HepG2 (cell line): Measurements from ENCODE around the gene NAPSA. TPM values are rescaled to one million over a fixed set of nuclear protein-coding genes. Genes with fewer than 3 reads are reported as not detected.
A peak's percentile ranks its signal among the peaks of the same experiment; 100 is the strongest.

ENCODE experiments used
- CBFB ChIP-seq: sonication (generic); formaldehyde crosslinking; IDR thresholded peaks from 2 replicates; pipeline ENCODE4 v1.4.0; 2020; ENCODE audit warnings: missing genetic modification reagents
- CBX1 ChIP-seq: IDR thresholded peaks from one replicate; pipeline ENCODE4 v1.6.1; 2016; ENCODE audit warnings: antibody characterized with exemption, low read depth
- FOXK1 ChIP-seq: sonication (generic); formaldehyde crosslinking; IDR thresholded peaks from 2 replicates; pipeline ENCODE4 v1.4.0; 2020; ENCODE audit warnings: low read depth, missing genetic modification reagents, borderline replicate concordance
- GFI1 ChIP-seq: sonication (generic); formaldehyde crosslinking; IDR thresholded peaks from 2 replicates; pipeline ENCODE4 v1.5.0; 2020; ENCODE audit warnings: missing genetic modification reagents, mild to moderate bottlenecking, borderline replicate concordance
- HOXA5 ChIP-seq: sonication (generic); formaldehyde crosslinking; IDR thresholded peaks from 2 replicates; pipeline ENCODE4 v1.4.0; 2020; ENCODE audit warnings: missing genetic modification reagents
- KLF12 ChIP-seq: sonication (generic); formaldehyde crosslinking; IDR thresholded peaks from 2 replicates; pipeline ENCODE4 v1.4.0; 2020; ENCODE audit warnings: missing genetic modification reagents, borderline replicate concordance
- MED8 ChIP-seq: sonication (generic); formaldehyde crosslinking; IDR thresholded peaks from 2 replicates; pipeline ENCODE4 v1.8.1; 2023; ENCODE audit warnings: mild to moderate bottlenecking, missing genetic modification reagents; ENCODE audit not compliant: insufficient replicate concordance
- PHF5A ChIP-seq: IDR thresholded peaks from one replicate; pipeline ENCODE4 v1.6.1; 2018; ENCODE audit warnings: low read depth, missing genetic modification reagents; ENCODE audit not compliant: unreplicated experiment
- PTBP1 ChIP-seq: fragments of 200-400 bp; formaldehyde crosslinking; IDR thresholded peaks from 2 replicates; pipeline ENCODE4 v1.6.1; 2018; ENCODE audit warnings: low read length, low read depth; ENCODE audit not compliant: poor library complexity, severe bottlenecking
- RARG ChIP-seq: sonication (generic); formaldehyde crosslinking; IDR thresholded peaks from 2 replicates; pipeline ENCODE4 v1.4.0; 2020; ENCODE audit warnings: low read depth, mild to moderate bottlenecking, missing genetic modification reagents
- REPIN1 ChIP-seq: sonication (generic); formaldehyde crosslinking; IDR thresholded peaks from 2 replicates; pipeline ENCODE4 v1.8.0; 2022; ENCODE audit warnings: missing genetic modification reagents, low read depth, mild to moderate bottlenecking, borderline replicate concordance
- SIN3B ChIP-seq: fragments of 150-350 bp; IDR thresholded peaks from 2 replicates; pipeline ENCODE4 v1.6.1; 2014; ENCODE audit warnings: low read length
- SOX13 ChIP-seq, 3 experiments: fragments of 450-650 bp in 1 of 3; sonication (generic) in 1 of 3; formaldehyde crosslinking in 1 of 3; IDR thresholded peaks in 2 of 3; conservative IDR thresholded peaks in 1 of 3; 2 replicates each; pipeline versions ENCODE4 v1.5.0 to v1.6.1; 2016 to 2020; ENCODE audit warnings: antibody characterized with exemption in 1 of 3, mild to moderate bottlenecking in 1 of 3, missing compliant biosample characterization in 1 of 3, missing genetic modification reagents in 1 of 3, moderate library complexity in 1 of 3
- TEAD2 ChIP-seq: sonication (generic); formaldehyde crosslinking; IDR thresholded peaks from 2 replicates; pipeline ENCODE4 v1.9.0; 2021; ENCODE audit warnings: missing genetic modification reagents
- ZFP36L2 ChIP-seq: sonication (generic); formaldehyde crosslinking; IDR thresholded peaks from 2 replicates; pipeline ENCODE4 v1.4.0; 2020; ENCODE audit warnings: missing genetic modification reagents
- ZNF607 ChIP-seq: sonication (generic); formaldehyde crosslinking; IDR thresholded peaks from 2 replicates; pipeline ENCODE4 v1.5.1; 2020; ENCODE audit warnings: missing genetic modification reagents, mild to moderate bottlenecking, borderline replicate concordance
- ZNF660 ChIP-seq: sonication (generic); formaldehyde crosslinking; IDR thresholded peaks from 2 replicates; pipeline ENCODE4 v1.5.1; 2020; ENCODE audit warnings: mild to moderate bottlenecking, low read depth, missing genetic modification reagents, borderline replicate concordance
- ZNF7 ChIP-seq: IDR thresholded peaks from 2 replicates; pipeline ENCODE4 v1.6.1; 2016; ENCODE audit warnings: missing biosample characterization, missing genetic modification reagents
- ZSCAN21 ChIP-seq: sonication (generic); formaldehyde crosslinking; IDR thresholded peaks from 2 replicates; pipeline ENCODE4 v1.8.0; 2022; ENCODE audit warnings: mild to moderate bottlenecking, missing genetic modification reagents, moderate library complexity, borderline replicate concordance
- polyA plus RNA-seq, 8 experiments: library from polyadenylated mRNA; depleted of rRNA in 3 of 8; stranded (reverse) in 7 of 8; unstranded in 1 of 8; fragments of >200 nt; fragmentation: Illumina TruSeq in 4 of 8; extraction: Trizol in 4 of 8; gene quantifications; 2 replicates each; pipeline versions ENCODE4 v1.2.1 to v1.2.3, GENCODE V29; 2011 to 2016; ENCODE audit warnings: low read depth in 4 of 8, missing spikeins in 1 of 8, mixed read lengths in 1 of 8; ENCODE audit not compliant: insufficient read depth in 1 of 8
- total RNA-seq, 5 experiments: library from RNA; depleted of rRNA; stranded (reverse); fragments of >200 nt; fragmentation: Illumina TruSeq; extraction: Trizol; gene quantifications; 2 replicates each; pipeline ENCODE4 v1.2.3, GENCODE V29; 2016; ENCODE audit warnings: low read depth in 1 of 5
- TF ChIP-seq, protein P1 (sequence below): sonication (generic); formaldehyde crosslinking; IDR thresholded peaks from 2 replicates; pipeline ENCODE4 v1.4.0; 2020; ENCODE audit warnings: missing genetic modification reagents
- TF ChIP-seq, protein P2 (sequence below): sonication (generic); formaldehyde crosslinking; IDR thresholded peaks from 2 replicates; pipeline ENCODE4 v1.4.0; 2020; ENCODE audit warnings: missing genetic modification reagents
- TF ChIP-seq, protein P3 (sequence below): IDR thresholded peaks from 2 replicates; pipeline ENCODE4 v1.6.1; 2016; ENCODE audit warnings: low read depth, borderline replicate concordance
- TF ChIP-seq, protein P4 (sequence below): sonication (generic); formaldehyde crosslinking; IDR thresholded peaks from 2 replicates; pipeline ENCODE4 v1.4.0; 2020; ENCODE audit warnings: low read depth, mild to moderate bottlenecking, missing genetic modification reagents

NAPSA gene
- total and polyA plus RNA-seq, 2 of the 13 experiments (the other 11 are each of a cell fraction or from before 2014, with no cell fraction given), result not detected

DNA sequence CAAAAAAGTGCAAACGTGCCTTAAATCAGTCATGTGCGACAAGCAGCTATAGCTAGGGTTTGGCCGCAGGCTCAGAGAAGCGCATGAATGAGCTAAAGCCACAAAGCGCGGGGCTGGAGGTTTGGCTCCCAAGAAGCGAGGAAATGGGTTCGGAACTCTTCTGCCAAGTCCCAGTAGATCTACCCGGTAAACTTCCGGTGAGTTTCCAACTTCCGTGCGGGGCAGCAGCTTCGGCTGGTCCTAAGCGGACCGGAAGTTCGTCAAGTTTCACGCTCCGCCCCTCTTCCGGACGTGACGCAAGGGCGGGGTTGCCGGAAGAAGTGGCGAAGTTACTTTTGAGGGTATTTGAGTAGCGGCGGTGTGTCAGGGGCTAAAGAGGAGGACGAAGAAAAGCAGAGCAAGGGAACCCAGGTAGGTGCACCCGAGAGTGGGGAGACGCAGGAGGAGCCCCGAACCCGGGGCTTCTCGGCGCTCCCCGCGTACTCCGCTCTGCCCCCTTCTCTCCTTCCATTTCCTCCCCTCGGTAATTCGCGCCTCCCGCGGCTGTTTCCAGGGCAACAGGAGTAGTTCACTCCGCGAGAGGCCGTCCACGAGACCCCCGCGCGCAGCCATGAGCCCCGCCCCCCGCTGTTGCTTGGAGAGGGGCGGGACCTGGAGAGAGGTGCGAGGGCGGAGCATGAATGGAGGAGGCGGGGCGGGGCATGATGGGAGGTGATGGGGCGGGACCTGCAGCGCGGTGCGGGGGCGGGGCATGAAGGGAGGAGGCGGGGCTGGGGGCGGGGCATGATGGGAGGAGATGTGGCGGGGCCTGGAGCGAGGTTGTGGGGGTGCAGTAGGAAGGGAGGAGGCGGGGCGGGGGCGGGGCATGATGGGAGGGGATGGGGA lies 11.0 kb upstream of the NAPSA start, which contains the start of gene NR1H2 (continued):
- TF ChIP-seq, protein P1, sequence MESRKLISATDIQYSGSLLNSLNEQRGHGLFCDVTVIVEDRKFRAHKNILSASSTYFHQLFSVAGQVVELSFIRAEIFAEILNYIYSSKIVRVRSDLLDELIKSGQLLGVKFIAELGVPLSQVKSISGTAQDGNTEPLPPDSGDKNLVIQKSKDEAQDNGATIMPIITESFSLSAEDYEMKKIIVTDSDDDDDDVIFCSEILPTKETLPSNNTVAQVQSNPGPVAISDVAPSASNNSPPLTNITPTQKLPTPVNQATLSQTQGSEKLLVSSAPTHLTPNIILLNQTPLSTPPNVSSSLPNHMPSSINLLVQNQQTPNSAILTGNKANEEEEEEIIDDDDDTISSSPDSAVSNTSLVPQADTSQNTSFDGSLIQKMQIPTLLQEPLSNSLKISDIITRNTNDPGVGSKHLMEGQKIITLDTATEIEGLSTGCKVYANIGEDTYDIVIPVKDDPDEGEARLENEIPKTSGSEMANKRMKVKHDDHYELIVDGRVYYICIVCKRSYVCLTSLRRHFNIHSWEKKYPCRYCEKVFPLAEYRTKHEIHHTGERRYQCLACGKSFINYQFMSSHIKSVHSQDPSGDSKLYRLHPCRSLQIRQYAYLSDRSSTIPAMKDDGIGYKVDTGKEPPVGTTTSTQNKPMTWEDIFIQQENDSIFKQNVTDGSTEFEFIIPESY (CRISPR knock-in tag), result peak; percentile 43; the same call in 1 of the 2 replicates
- TF ChIP-seq ZFP36L2 (no peak), FOXK1 (CRISPR knock-in tag) (peak; percentile 91), ZNF607 (CRISPR knock-in tag) (peak; percentile 82; the same call in 1 of the 2 replicates), MED8 (CRISPR knock-in tag) (peak; percentile 64), ZSCAN21 (CRISPR knock-in tag) (peak; percentile 17; the same call in 1 of the 2 replicates), KLF12 (peak; percentile 73; the same call in 1 of the 2 replicates), REPIN1 (CRISPR knock-in tag) (peak; percentile 54; the same call in 1 of the 2 replicates), SOX13 (IDR thresholded peaks at IDR 0.05) (no peak), SOX13 (CRISPR knock-in tag; conservative IDR thresholded peaks at IDR 0.05 in 1 of 2, IDR thresholded peaks at IDR 0.05 in 1 of 2) (peak in 1 of 2 experiments; percentile 35; a peak in 1 of 4 replicates), TEAD2 (CRISPR knock-in tag) (no peak), PHF5A (CRISPR knock-in tag) (peak; percentile 63), GFI1 (0 out of 2 replicates have a peak, but pooled peaks have one; percentile 25), PTBP1 (peak; percentile 66), CBX1 (peak; percentile 87), ZNF7 (CRISPR knock-in tag) (no peak), SIN3B (peak; percentile 74; the same call in 1 of the 2 replicates), ZNF660 (no peak), HOXA5 (CRISPR knock-in tag) (peak; percentile 65; the same call in 1 of the 2 replicates), RARG (CRISPR knock-in tag) (0 out of 2 replicates have a peak, but pooled peaks have one; percentile 31), CBFB (CRISPR knock-in tag) (0 out of 2 replicates have a peak, but pooled peaks have one; percentile 38)
- TF ChIP-seq, protein P2, sequence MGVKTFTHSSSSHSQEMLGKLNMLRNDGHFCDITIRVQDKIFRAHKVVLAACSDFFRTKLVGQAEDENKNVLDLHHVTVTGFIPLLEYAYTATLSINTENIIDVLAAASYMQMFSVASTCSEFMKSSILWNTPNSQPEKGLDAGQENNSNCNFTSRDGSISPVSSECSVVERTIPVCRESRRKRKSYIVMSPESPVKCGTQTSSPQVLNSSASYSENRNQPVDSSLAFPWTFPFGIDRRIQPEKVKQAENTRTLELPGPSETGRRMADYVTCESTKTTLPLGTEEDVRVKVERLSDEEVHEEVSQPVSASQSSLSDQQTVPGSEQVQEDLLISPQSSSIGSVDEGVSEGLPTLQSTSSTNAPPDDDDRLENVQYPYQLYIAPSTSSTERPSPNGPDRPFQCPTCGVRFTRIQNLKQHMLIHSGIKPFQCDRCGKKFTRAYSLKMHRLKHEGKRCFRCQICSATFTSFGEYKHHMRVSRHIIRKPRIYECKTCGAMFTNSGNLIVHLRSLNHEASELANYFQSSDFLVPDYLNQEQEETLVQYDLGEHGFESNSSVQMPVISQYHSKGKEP (CRISPR knock-in tag), result no peak
- TF ChIP-seq, protein P3, sequence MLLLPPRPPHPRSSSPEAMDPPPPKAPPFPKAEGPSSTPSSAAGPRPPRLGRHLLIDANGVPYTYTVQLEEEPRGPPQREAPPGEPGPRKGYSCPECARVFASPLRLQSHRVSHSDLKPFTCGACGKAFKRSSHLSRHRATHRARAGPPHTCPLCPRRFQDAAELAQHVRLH (CRISPR knock-in tag), result peak; percentile 85; the same call in 1 of the 2 replicates
- TF ChIP-seq, protein P4, sequence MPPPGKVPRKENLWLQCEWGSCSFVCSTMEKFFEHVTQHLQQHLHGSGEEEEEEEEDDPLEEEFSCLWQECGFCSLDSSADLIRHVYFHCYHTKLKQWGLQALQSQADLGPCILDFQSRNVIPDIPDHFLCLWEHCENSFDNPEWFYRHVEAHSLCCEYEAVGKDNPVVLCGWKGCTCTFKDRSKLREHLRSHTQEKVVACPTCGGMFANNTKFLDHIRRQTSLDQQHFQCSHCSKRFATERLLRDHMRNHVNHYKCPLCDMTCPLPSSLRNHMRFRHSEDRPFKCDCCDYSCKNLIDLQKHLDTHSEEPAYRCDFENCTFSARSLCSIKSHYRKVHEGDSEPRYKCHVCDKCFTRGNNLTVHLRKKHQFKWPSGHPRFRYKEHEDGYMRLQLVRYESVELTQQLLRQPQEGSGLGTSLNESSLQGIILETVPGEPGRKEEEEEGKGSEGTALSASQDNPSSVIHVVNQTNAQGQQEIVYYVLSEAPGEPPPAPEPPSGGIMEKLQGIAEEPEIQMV (CRISPR knock-in tag), result 0 out of 2 replicates have a peak, but pooled peaks have one; percentile 77
